ENCODE results near the gene SLC35B3.

SLC35B3 gene

DNA sequence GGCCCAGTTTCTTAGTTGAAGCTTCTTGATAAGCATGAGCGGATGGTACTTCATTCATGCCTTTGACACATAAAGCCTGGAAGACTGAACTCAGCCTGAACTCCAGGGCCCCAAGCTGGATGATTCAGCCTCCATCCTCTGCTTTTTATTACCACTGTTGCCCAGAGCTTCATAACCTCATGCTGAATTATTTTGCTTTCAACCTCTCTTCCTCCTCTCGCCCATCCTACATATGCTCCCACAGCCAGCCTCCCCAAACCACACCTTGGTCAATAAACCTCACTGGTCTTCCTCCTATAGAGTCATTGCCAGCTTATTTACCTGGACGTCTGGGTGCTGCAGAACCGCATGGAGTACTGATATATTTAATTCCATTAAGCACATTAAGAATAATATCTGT is 59.4 kb downstream of the SLC35B3 start:
- no peak overlapping the region for H3K9ac ChIP-seq (ENCODE audit: low read length)
- H3K4me1 ChIP-seq (ENCODE audit: low read length), result no peaks in the 10 kb centered on the region
- TF ChIP-seq, protein P1, sequence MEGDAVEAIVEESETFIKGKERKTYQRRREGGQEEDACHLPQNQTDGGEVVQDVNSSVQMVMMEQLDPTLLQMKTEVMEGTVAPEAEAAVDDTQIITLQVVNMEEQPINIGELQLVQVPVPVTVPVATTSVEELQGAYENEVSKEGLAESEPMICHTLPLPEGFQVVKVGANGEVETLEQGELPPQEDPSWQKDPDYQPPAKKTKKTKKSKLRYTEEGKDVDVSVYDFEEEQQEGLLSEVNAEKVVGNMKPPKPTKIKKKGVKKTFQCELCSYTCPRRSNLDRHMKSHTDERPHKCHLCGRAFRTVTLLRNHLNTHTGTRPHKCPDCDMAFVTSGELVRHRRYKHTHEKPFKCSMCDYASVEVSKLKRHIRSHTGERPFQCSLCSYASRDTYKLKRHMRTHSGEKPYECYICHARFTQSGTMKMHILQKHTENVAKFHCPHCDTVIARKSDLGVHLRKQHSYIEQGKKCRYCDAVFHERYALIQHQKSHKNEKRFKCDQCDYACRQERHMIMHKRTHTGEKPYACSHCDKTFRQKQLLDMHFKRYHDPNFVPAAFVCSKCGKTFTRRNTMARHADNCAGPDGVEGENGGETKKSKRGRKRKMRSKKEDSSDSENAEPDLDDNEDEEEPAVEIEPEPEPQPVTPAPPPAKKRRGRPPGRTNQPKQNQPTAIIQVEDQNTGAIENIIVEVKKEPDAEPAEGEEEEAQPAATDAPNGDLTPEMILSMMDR (IDR thresholded peaks at IDR 0.05; ENCODE audit: low read depth, low read length), result no peak
- TF ChIP-seq EZH2phosphoT487 (IDR thresholded peaks at IDR 0.05; ENCODE audit: low read depth), result no peak
- H3K27me3 ChIP-seq (ENCODE audit: low read depth, low read length), result no peaks in the 10 kb centered on the region
- H3K4me2 ChIP-seq (ENCODE audit: low read length), result no peak overlapping the region
- no peaks in the 10 kb centered on the region for H3K36me3 ChIP-seq (replicated peaks; ENCODE audit: low read depth, low read length)
- no peak overlapping the region for H3K4me3 ChIP-seq (ENCODE audit: low read length)
- no peak overlapping the region for H3K27ac ChIP-seq (ENCODE audit: low read length)
- H2AFZ ChIP-seq (ENCODE audit: low read depth, low read length), result no peak overlapping the region
- H3K9me3 ChIP-seq (ENCODE audit: insufficient read depth, low read length), result no peaks in the 10 kb centered on the region
- H3K79me2 ChIP-seq (ENCODE audit: low read length), result no peaks in the 10 kb centered on the region
- no peaks in the 10 kb centered on the region for H4K20me1 ChIP-seq (ENCODE audit: insufficient read depth, low read length)

Data from OCI-LY3 (cell line).